HepG2 (cell line): ENCODE data around the gene LUC7L. TPM values are rescaled to one million over a fixed set of nuclear protein-coding genes. Genes with fewer than 3 reads are reported as not detected.
A peak's percentile ranks its signal among the peaks of the same experiment; 100 is the strongest.

ENCODE experiments used
- CCAR2 ChIP-seq: fragments of 200-400 bp; formaldehyde crosslinking; optimal IDR thresholded peaks from 2 replicates; pipeline ENCODE3; 2018; ENCODE audit warnings: low read depth, mild to moderate bottlenecking, low read length, moderate library complexity
- HNRNPUL1 ChIP-seq: fragments of 200-400 bp; formaldehyde crosslinking; IDR thresholded peaks from 2 replicates; pipeline ENCODE4 v1.6.1; 2017; ENCODE audit warnings: low read depth, mild to moderate bottlenecking, low read length, moderate library complexity
- MTF2 ChIP-seq: sonication (generic); formaldehyde crosslinking; IDR thresholded peaks from 2 replicates; pipeline ENCODE4 v1.5.0; 2020; ENCODE audit warnings: missing genetic modification reagents, borderline replicate concordance
- NFYB ChIP-seq: sonication (generic); formaldehyde crosslinking; IDR thresholded peaks from 2 replicates; pipeline ENCODE4 v1.4.0; 2020; ENCODE audit warnings: missing genetic modification reagents
- PHF8 ChIP-seq: sonication (generic); formaldehyde crosslinking; IDR thresholded peaks from 2 replicates; pipeline ENCODE4 v1.5.0; 2020; ENCODE audit warnings: missing genetic modification reagents
- SMAD1 ChIP-seq: sonication (generic); formaldehyde crosslinking; IDR thresholded peaks from 2 replicates; pipeline ENCODE4 v1.4.0; 2020; ENCODE audit warnings: missing genetic modification reagents, low read depth, mild to moderate bottlenecking, borderline replicate concordance
- ZNF136 ChIP-seq: sonication (generic); formaldehyde crosslinking; IDR thresholded peaks from 2 replicates; pipeline ENCODE4 v1.8.1; 2022; ENCODE audit warnings: low read depth, mild to moderate bottlenecking, moderate library complexity, missing genetic modification reagents
- ZNF263 ChIP-seq: sonication (generic); formaldehyde crosslinking; IDR thresholded peaks from 2 replicates; pipeline ENCODE4 v1.4.0; 2020; ENCODE audit warnings: missing genetic modification reagents
- ZNF337 ChIP-seq: sonication (generic); formaldehyde crosslinking; IDR thresholded peaks from 2 replicates; pipeline ENCODE4 v1.5.1; 2020; ENCODE audit warnings: missing genetic modification reagents, low read depth, mild to moderate bottlenecking, borderline replicate concordance
- ZNF614 ChIP-seq: IDR thresholded peaks from 2 replicates; pipeline ENCODE4 v1.6.1; 2018; ENCODE audit warnings: missing biosample characterization, missing genetic modification reagents, inconsistent platforms, borderline replicate concordance
- polyA plus RNA-seq, 8 experiments: library from polyadenylated mRNA; depleted of rRNA in 3 of 8; stranded (reverse) in 7 of 8; unstranded in 1 of 8; fragments of >200 nt; fragmentation: Illumina TruSeq in 4 of 8; extraction: Trizol in 4 of 8; gene quantifications; 2 replicates each; pipeline versions ENCODE4 v1.2.1 to v1.2.3, GENCODE V29; 2011 to 2016; ENCODE audit warnings: low read depth in 4 of 8, missing spikeins in 1 of 8, mixed read lengths in 1 of 8; ENCODE audit not compliant: insufficient read depth in 1 of 8
- total RNA-seq, 5 experiments: library from RNA; depleted of rRNA; stranded (reverse); fragments of >200 nt; fragmentation: Illumina TruSeq; extraction: Trizol; gene quantifications; 2 replicates each; pipeline ENCODE4 v1.2.3, GENCODE V29; 2016; ENCODE audit warnings: low read depth in 1 of 5
- TF ChIP-seq, protein P1 (sequence below): sonication (generic); formaldehyde crosslinking; IDR thresholded peaks from 2 replicates; pipeline ENCODE4 v1.4.0; 2020; ENCODE audit warnings: mild to moderate bottlenecking, missing genetic modification reagents
- TF ChIP-seq, protein P2 (sequence below): sonication (generic); formaldehyde crosslinking; IDR thresholded peaks from 2 replicates; pipeline ENCODE4 v1.5.1; 2020; ENCODE audit warnings: mild to moderate bottlenecking, missing genetic modification reagents, borderline replicate concordance
- TF ChIP-seq, protein P3 (sequence below): sonication (generic); formaldehyde crosslinking; IDR thresholded peaks from 2 replicates; pipeline ENCODE4 v1.5.1; 2020; ENCODE audit warnings: mild to moderate bottlenecking, missing genetic modification reagents, moderate library complexity
- TF ChIP-seq, protein P4 (sequence below): sonication (generic); formaldehyde crosslinking; IDR thresholded peaks from 2 replicates; pipeline ENCODE4 v1.9.0; 2022; ENCODE audit warnings: missing genetic modification reagents, mild to moderate bottlenecking, borderline replicate concordance
- TF ChIP-seq, protein P5 (sequence below): sonication (generic); formaldehyde crosslinking; conservative IDR thresholded peaks from 2 replicates; pipeline ENCODE4 v1.4.0; 2020; ENCODE audit warnings: missing genetic modification reagents
- TF ChIP-seq, protein P6 (sequence below), 2 experiments: sonication (generic) in 1 of 2; formaldehyde crosslinking in 1 of 2; IDR thresholded peaks; 2 replicates each; pipeline versions ENCODE4 v1.4.0 to v1.6.1; 2016 to 2020; ENCODE audit warnings: borderline replicate concordance in 1 of 2, low read depth in 1 of 2, mild to moderate bottlenecking in 1 of 2, missing genetic modification reagents in 1 of 2

The LUC7L gene
- total and polyA plus RNA-seq, 2 of the 13 experiments (the other 11 are each of a cell fraction or from before 2014, with no cell fraction given): 48.7 to 56.9 TPM

DNA sequence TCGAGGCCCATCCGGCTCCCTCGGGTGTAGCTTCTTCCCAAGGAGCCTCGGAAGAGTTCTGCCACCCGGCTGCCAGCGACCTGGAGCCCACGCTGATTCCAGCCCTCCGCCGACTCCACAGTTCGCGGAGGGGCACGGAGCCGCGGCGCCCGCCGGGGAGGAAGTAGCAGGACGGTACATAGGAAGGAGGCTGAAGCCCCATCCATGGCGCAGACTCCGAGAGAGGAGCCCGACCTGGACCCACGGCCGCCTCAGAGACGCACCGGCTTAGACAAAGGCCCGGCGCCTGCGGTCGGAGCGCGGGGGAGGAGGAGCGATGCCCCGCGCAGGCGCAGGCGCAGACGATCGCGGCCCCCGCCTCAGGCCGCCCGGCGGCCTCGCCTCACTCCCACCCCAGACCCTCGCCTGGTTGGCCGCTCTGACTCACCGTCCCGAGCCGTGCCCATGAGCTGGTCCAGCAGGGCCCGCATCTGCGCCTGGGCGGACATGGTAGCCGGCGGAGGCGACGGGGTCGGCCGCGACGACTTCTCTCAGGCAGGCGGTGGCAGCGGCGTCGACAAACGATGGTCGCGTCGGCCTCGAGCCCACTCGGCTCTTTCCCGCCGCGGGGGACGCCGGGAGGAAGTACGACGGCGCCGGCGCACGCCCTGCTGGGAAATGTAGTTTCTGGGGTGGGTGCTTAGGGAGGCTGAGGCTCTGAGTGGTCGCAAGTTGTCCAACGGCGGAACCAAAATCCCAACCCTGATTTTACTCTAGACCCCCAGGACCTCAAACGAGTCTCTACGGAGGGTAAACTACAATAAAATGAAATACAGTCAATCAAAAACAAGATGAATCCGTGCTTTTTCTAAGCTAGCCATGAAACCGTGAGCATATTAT is at the start of gene LUC7L (continued):
- peak; percentile 89; the same call in 1 of the 2 replicates for TF ChIP-seq ZNF136 (CRISPR knock-in tag)
- TF ChIP-seq CCAR2: no peak
- TF ChIP-seq, protein P1, sequence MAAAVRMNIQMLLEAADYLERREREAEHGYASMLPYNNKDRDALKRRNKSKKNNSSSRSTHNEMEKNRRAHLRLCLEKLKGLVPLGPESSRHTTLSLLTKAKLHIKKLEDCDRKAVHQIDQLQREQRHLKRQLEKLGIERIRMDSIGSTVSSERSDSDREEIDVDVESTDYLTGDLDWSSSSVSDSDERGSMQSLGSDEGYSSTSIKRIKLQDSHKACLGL: peak; percentile 97
- peak; percentile 46 for TF ChIP-seq NFYB (CRISPR knock-in tag)
- TF ChIP-seq, protein P2, sequence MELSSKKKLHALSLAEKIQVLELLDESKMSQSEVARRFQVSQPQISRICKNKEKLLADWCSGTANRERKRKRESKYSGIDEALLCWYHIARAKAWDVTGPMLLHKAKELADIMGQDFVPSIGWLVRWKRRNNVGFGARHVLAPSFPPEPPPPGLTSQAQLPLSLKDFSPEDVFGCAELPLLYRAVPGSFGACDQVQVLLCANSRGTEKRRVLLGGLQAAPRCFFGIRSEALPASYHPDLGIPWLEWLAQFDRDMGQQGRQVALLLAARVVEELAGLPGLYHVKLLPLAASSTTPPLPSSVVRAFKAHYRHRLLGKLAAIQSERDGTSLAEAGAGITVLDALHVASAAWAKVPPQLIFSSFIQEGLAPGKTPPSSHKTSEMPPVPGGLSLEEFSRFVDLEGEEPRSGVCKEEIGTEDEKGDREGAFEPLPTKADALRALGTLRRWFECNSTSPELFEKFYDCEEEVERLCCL (CRISPR knock-in tag): peak; percentile 99
- TF ChIP-seq, protein P3, sequence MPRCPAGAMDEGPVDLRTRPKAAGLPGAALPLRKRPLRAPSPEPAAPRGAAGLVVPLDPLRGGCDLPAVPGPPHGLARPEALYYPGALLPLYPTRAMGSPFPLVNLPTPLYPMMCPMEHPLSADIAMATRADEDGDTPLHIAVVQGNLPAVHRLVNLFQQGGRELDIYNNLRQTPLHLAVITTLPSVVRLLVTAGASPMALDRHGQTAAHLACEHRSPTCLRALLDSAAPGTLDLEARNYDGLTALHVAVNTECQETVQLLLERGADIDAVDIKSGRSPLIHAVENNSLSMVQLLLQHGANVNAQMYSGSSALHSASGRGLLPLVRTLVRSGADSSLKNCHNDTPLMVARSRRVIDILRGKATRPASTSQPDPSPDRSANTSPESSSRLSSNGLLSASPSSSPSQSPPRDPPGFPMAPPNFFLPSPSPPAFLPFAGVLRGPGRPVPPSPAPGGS (CRISPR knock-in tag): peak; percentile 95
- TF ChIP-seq HNRNPUL1: peak; percentile 48; the same call in 1 of the 2 replicates
- TF ChIP-seq, protein P4, sequence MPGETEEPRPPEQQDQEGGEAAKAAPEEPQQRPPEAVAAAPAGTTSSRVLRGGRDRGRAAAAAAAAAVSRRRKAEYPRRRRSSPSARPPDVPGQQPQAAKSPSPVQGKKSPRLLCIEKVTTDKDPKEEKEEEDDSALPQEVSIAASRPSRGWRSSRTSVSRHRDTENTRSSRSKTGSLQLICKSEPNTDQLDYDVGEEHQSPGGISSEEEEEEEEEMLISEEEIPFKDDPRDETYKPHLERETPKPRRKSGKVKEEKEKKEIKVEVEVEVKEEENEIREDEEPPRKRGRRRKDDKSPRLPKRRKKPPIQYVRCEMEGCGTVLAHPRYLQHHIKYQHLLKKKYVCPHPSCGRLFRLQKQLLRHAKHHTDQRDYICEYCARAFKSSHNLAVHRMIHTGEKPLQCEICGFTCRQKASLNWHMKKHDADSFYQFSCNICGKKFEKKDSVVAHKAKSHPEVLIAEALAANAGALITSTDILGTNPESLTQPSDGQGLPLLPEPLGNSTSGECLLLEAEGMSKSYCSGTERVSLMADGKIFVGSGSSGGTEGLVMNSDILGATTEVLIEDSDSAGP (CRISPR knock-in tag): peak; percentile 97
- TF ChIP-seq ZNF263 (CRISPR knock-in tag): peak; percentile 76
- TF ChIP-seq ZNF337 (CRISPR knock-in tag): peak; percentile 95; the same call in 1 of the 2 replicates
- peak; percentile 21; the same call in 1 of the 2 replicates for TF ChIP-seq MTF2 (CRISPR knock-in tag)
- peak; percentile 91 for TF ChIP-seq ZNF614
- TF ChIP-seq, protein P5, sequence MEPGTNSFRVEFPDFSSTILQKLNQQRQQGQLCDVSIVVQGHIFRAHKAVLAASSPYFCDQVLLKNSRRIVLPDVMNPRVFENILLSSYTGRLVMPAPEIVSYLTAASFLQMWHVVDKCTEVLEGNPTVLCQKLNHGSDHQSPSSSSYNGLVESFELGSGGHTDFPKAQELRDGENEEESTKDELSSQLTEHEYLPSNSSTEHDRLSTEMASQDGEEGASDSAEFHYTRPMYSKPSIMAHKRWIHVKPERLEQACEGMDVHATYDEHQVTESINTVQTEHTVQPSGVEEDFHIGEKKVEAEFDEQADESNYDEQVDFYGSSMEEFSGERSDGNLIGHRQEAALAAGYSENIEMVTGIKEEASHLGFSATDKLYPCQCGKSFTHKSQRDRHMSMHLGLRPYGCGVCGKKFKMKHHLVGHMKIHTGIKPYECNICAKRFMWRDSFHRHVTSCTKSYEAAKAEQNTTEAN (CRISPR knock-in tag): peak; percentile 92
- TF ChIP-seq, protein P6, sequence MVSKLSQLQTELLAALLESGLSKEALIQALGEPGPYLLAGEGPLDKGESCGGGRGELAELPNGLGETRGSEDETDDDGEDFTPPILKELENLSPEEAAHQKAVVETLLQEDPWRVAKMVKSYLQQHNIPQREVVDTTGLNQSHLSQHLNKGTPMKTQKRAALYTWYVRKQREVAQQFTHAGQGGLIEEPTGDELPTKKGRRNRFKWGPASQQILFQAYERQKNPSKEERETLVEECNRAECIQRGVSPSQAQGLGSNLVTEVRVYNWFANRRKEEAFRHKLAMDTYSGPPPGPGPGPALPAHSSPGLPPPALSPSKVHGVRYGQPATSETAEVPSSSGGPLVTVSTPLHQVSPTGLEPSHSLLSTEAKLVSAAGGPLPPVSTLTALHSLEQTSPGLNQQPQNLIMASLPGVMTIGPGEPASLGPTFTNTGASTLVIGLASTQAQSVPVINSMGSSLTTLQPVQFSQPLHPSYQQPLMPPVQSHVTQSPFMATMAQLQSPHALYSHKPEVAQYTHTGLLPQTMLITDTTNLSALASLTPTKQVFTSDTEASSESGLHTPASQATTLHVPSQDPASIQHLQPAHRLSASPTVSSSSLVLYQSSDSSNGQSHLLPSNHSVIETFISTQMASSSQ (IDR thresholded peaks at IDR 0.05; ENCODE audit: low read depth): no peak
- TF ChIP-seq, protein P6 (CRISPR knock-in tag; IDR thresholded peaks at IDR 0.05; ENCODE audit: borderline replicate concordance): no peak
- peak; percentile 100 for TF ChIP-seq PHF8 (CRISPR knock-in tag)
- TF ChIP-seq SMAD1 (CRISPR knock-in tag): peak; percentile 67; the same call in 1 of the 2 replicates
